GM03348 (cell line): ENCODE data around the gene IFT52.
A peak's percentile ranks its signal among the peaks of the same experiment; 100 is the strongest.

Experiments
- DNase-seq: peaks from one replicate; pipeline ENCODE4 v3.0.0; 2012; ENCODE audit warnings: low spot score

Gene IFT52

GRCh38 chr20:43690943-43691598 lies 100.3 kb downstream of the IFT52 start:
- DNase-seq: no peak

- peak; percentile 78 for DNase-seq
Measured at GRCh38 chr20:43691928-43692524, 101.3 kb downstream of the IFT52 start.

DNA sequence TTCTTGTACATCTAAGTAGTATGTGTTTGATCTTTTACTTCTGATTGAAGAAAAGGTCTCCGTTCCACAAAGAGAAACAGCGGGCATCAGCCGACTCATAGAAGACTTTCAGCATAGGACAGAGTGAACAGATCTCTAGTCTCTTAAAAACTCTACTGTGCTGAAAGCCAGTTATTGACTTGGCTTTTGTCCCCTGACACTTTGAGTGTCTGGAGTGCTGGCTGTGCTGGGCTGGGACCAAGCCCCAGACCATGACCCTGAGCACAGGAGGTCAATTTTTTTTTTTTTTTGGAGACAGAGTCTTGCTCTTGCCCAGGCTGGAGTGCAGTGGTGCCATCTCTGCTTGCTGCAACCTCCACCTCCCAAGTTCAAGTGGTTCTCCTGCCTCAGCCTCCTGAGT lies 104.0 kb downstream of the IFT52 start:
- DNase-seq: no peak

DNA sequence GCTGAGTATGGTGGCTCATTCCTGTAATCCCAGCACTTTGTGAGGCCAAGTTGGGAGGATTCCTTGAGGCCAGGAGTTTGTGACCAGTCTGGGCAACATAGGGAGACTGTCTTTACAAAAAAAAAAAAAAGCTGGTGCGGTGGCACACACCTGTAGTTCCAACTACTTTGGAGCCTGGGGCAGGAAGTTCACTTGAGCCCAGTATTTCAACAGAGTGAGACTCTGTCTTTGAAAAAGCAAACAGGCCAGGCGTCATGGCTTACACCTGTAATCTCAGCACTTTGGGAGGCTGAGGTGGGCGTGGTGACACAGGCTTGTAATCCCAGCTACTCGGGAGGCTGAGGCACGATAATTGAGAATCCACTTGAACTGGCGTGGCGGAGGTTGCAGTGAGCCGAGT lies 104.8 kb downstream of the IFT52 start:
- no peak for DNase-seq
